NCI-H226 (cell line): Measurements from ENCODE around the gene ARNT2.

Experiments
- DNase-seq: peaks from one replicate; pipeline ENCODE4 v3.0.0-alpha.2; 2015

Gene ARNT2

GRCh38 chr15:80414546-80415357, 10.6 kb downstream of the ARNT2 start:
- DNase-seq: no peak

GRCh38 chr15:80415358-80415670, 11.1 kb downstream of the ARNT2 start:
- no peak for DNase-seq

GRCh38 chr15:80416702-80417101, 12.5 kb downstream of the ARNT2 start:
- DNase-seq: no peak

- peak; percentile 58 for DNase-seq
Observed at GRCh38 chr15:80418892-80419537, 14.8 kb downstream of the ARNT2 start.

- peak; percentile 81 for DNase-seq
Observed at GRCh38 chr15:80419546-80419945, 15.4 kb downstream of the ARNT2 start.

GRCh38 chr15:80420658-80421057, 16.5 kb downstream of the ARNT2 start:
- DNase-seq: no peak

GRCh38 chr15:80423215-80423614, 19.0 kb downstream of the ARNT2 start:
- peak; percentile 66 for DNase-seq

GRCh38 chr15:80424381-80424780, 20.2 kb downstream of the ARNT2 start:
- DNase-seq: peak; percentile 71

GRCh38 chr15:80426316-80426715, 22.1 kb downstream of the ARNT2 start:
- no peak for DNase-seq

- DNase-seq: no peak
Observed at GRCh38 chr15:80429964-80430363, 25.8 kb downstream of the ARNT2 start.

GRCh38 chr15:80431635-80432344, 27.6 kb downstream of the ARNT2 start:
- DNase-seq: no peak

- DNase-seq: no peak
Observed at GRCh38 chr15:80432345-80432702, 28.1 kb downstream of the ARNT2 start.

GRCh38 chr15:80433836-80434235, 29.7 kb downstream of the ARNT2 start:
- no peak for DNase-seq

- DNase-seq: no peak
Observed at GRCh38 chr15:80434926-80435720, 30.9 kb downstream of the ARNT2 start.

GRCh38 chr15:80436511-80437307, 32.5 kb downstream of the ARNT2 start:
- DNase-seq: peak; percentile 86

GRCh38 chr15:80437334-80437891, 33.2 kb downstream of the ARNT2 start:
- no peak for DNase-seq

- DNase-seq: no peak
Observed at GRCh38 chr15:80439140-80439539, 35.0 kb downstream of the ARNT2 start.

GRCh38 chr15:80440024-80440423, 35.8 kb downstream of the ARNT2 start:
- no peak for DNase-seq

- no peak for DNase-seq
Observed at GRCh38 chr15:80441041-80441440, 36.9 kb downstream of the ARNT2 start.

- DNase-seq: no peak
Observed at GRCh38 chr15:80441714-80442113, 37.5 kb downstream of the ARNT2 start.

- no peak for DNase-seq
Observed at GRCh38 chr15:80442728-80443403, 38.7 kb downstream of the ARNT2 start.
